ENCODE results near the gene PLPP3. TPM values are rescaled to one million over a fixed set of nuclear protein-coding genes. Genes with fewer than 3 reads are reported as not detected.

The PLPP3 gene
- total and polyA plus RNA-seq, 2 of the 8 experiments (the other 6 are each of a cell fraction or from before 2014, with no cell fraction given) = 33.2 to 42.0 TPM

DNA sequence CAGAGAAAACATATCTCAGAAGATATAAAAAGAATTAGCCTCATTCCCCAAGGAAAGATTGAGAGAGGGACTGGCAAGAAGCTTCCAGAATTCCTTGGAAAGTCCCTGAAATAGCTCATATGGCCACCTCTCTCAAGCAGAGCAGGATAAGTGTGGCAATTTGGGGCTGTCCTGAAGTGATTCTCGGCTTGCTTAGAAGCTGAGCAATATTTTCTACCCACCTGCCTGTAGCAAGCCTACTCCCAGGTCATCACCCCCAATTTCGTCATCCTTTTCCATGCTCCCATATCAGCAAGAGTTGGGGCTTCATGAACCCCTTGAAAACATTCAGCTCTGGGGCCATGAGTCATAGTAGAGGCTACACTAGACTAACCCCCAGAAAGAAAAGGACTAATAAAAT lies 131.5 kb downstream of the PLPP3 start:
- H3K4me3 ChIP-seq (ENCODE audit: extremely low read depth in 1 of 4, insufficient read depth in 2 of 4, low read depth in 3 of 4, low read length in 4 of 4) = no peak overlapping the region
- no peak overlapping the region for H3K23ac ChIP-seq (ENCODE audit: insufficient read length)
- no peak overlapping the region for H3K18ac ChIP-seq (ENCODE audit: extremely low read depth, low read length)
- H4K8ac ChIP-seq (ENCODE audit: extremely low read depth, insufficient read depth, low read length) = no peak overlapping the region
- FAIRE-seq (no peak), DNase-seq (ENCODE audit: low read depth in 1 of 2, low spot score in 2 of 2) (no peak)
- TF ChIP-seq GTF2F1 (IDR thresholded peaks at IDR 0.05; ENCODE audit: borderline replicate concordance, low read depth, low read length) (no peak), EZH2 (IDR thresholded peaks at IDR 0.05; ENCODE audit: low read depth, low read length, severe bottlenecking) (no peak), RNF2 (IDR thresholded peaks at IDR 0.05; ENCODE audit: borderline replicate concordance, low read depth, low read length, missing control alignments, poor library complexity, severe bottlenecking) (no peak), PHF8 (conservative IDR thresholded peaks at IDR 0.05; ENCODE audit: low read depth, low read length) (no peak), YY1 (IDR thresholded peaks at IDR 0.05; ENCODE audit: low read depth, low read length) (no peak), HDAC2 (IDR thresholded peaks at IDR 0.05; ENCODE audit: borderline replicate concordance in 1 of 2, low read depth in 2 of 2, low read length in 2 of 2) (no peak), EGR1 (IDR thresholded peaks at IDR 0.05; ENCODE audit: borderline replicate concordance, low read depth, low read length) (no peak), BRCA1 (IDR thresholded peaks at IDR 0.05; ENCODE audit: low read depth, low read length) (no peak), SP2 (IDR thresholded peaks at IDR 0.05; ENCODE audit: low read length) (no peak), GABPA (IDR thresholded peaks at IDR 0.05; ENCODE audit: borderline replicate concordance, insufficient read depth, low read length) (no peak)
- no peaks in the 10 kb centered on the region for H3K79me1 ChIP-seq (ENCODE audit: low read depth, low read length)
- no peak overlapping the region for H2BK20ac ChIP-seq (ENCODE audit: low read length)
- 88% methylated on average over 2 of the region's 2 CpGs; no CpG with 5 or more reads in 1 of the 2 experiments for WGBS, 2 experiments (ENCODE audit: extremely low coverage in 1 of 2, insufficient coverage in 1 of 2, insufficient read length in 1 of 2, insufficient replicate concordance in 2 of 2, low coverage in 1 of 2, low lambda C conversion rate in 2 of 2, missing lambda C conversion rate in 1 of 2)
- H2BK15ac ChIP-seq (ENCODE audit: low read length) = no peak overlapping the region
- POLR2A ChIA-PET (ENCODE audit: partially characterized antibody) = interaction anchor here (1.3 kb wide), 1 partner anchor 8 kb away, joined by 4 read pairs; no protein-coding TSS in a partner anchor
- CTCF ChIA-PET (ENCODE audit: partially characterized antibody) = interaction anchor here (1.0 to 4.2 kb wide), 6 partner anchors 11 to 137 kb away, joined by 4 to 21 read pairs (median 6); no protein-coding TSS in a partner anchor
- no peak overlapping the region for H2BK5ac ChIP-seq (ENCODE audit: low read depth, low read length)
- H3K56ac ChIP-seq (replicated peaks; ENCODE audit: insufficient read length, low read depth, low read length) = no peak overlapping the region
- H3K27me3 ChIP-seq (replicated peaks in 1 of 4; ENCODE audit: control insufficient read depth in 3 of 4, extremely low read depth in 1 of 4, insufficient read depth in 3 of 4, low read length in 3 of 4) = peaks cover 0 to 2% (median under 1%) of the 10 kb centered on the region in 4 experiments; a peak in 2 of 7 replicates
- H4K20me1 ChIP-seq (replicated peaks in 1 of 2; ENCODE audit: control insufficient read depth in 1 of 2, insufficient read depth in 2 of 2, low read length in 2 of 2) = no peaks in the 10 kb centered on the region
- no peak overlapping the region for H2AK5ac ChIP-seq (ENCODE audit: low read depth, low read length)
- H3K36me3 ChIP-seq (ENCODE audit: control insufficient read depth in 2 of 4, insufficient read depth in 4 of 4, low read length in 3 of 4) = no peaks in the 10 kb centered on the region
- no peak overlapping the region for H3K9ac ChIP-seq (replicated peaks in 1 of 4; ENCODE audit: extremely low read depth in 1 of 4, low read depth in 3 of 4, low read length in 3 of 4)
- H2AFZ ChIP-seq (ENCODE audit: low read length) = no peak overlapping the region
- no peaks in the 10 kb centered on the region for H3K9me3 ChIP-seq (ENCODE audit: insufficient read depth in 2 of 2, low read depth in 1 of 2, low read length in 1 of 2)
- no peak overlapping the region for H4K5ac ChIP-seq (ENCODE audit: insufficient read length, low read depth, low read length)
- no peak overlapping the region for H3K4me2 ChIP-seq (ENCODE audit: insufficient read depth in 1 of 2, low read depth in 2 of 2, low read length in 2 of 2)
- H3K23me2 ChIP-seq (ENCODE audit: low read depth, low read length) = no peaks in the 10 kb centered on the region
- no peak overlapping the region for H3K14ac ChIP-seq (ENCODE audit: insufficient read length)
- no peak overlapping the region for H3K4ac ChIP-seq (replicated peaks; ENCODE audit: insufficient read length, low read depth, low read length)
- H3K79me2 ChIP-seq (ENCODE audit: control insufficient read depth in 1 of 2, insufficient read depth in 2 of 2, low read length in 2 of 2) = no peaks in the 10 kb centered on the region
- peaks cover 8 to 27% (median 17%) of the 10 kb centered on the region in 4 experiments for H3K4me1 ChIP-seq (replicated peaks in 1 of 4; ENCODE audit: control insufficient read depth in 3 of 4, insufficient read depth in 4 of 4, low read length in 3 of 4)
- H4K91ac ChIP-seq (replicated peaks; ENCODE audit: insufficient read length, low read length) = no peak overlapping the region
- no peak overlapping the region for H2BK120ac ChIP-seq (replicated peaks; ENCODE audit: low read depth, low read length)
- H2BK12ac ChIP-seq (ENCODE audit: low read depth, low read length) = no peak overlapping the region
- no peak overlapping the region for H3K27ac ChIP-seq (ENCODE audit: low read depth, low read length)

Measured in H1 (cell line).